A549 (cell line): Measurements from ENCODE around the gene KRT33A.
"Not testable (repeated sequence)": the region's sequence is repeated elsewhere in the genome, so short reads cannot be mapped to it uniquely, and the experiment has no call there.

Experiments used
- CBX8 ChIP-seq: fragments of 200-600 bp; sonication (generic); IDR thresholded peaks from 2 replicates; pipeline ENCODE4 v1.6.1; 2016
- CTCF ChIP-seq: fragments of >200 bp; sonication (Bioruptor Twin); formaldehyde crosslinking; IDR thresholded peaks from 3 replicates; pipeline ENCODE4 v1.5.1; 2016
- MAFK ChIP-seq: fragments of 450-650 bp; IDR thresholded peaks from 2 replicates; pipeline ENCODE4 v1.6.1; 2014; ENCODE audit not compliant: partially characterized antibody
- NFE2L2 ChIP-seq: fragments of 150-350 bp; conservative IDR thresholded peaks from 2 replicates; pipeline ENCODE4 v1.6.1; 2014; ENCODE audit warnings: low read length
- POLR2A ChIP-seq: IDR thresholded peaks from 2 replicates; pipeline ENCODE4 v1.6.1; 2012; ENCODE audit warnings: mild to moderate bottlenecking, low read length
- POLR2AphosphoS2 ChIP-seq: conservative IDR thresholded peaks from 2 replicates; pipeline ENCODE4 v1.6.1; 2012; ENCODE audit warnings: low read length, improper control_type of control experiment, inconsistent platforms
- RCOR1 ChIP-seq: fragments of 150-350 bp; IDR thresholded peaks from 2 replicates; pipeline ENCODE4 v1.6.1; 2014; ENCODE audit warnings: antibody characterized with exemption, low read length, low read depth
- REST ChIP-seq: fragments of 200-600 bp; sonication (generic); IDR thresholded peaks from 2 replicates; pipeline ENCODE4 v1.6.1; 2016; ENCODE audit warnings: antibody characterized with exemption, mild to moderate bottlenecking, moderate library complexity
- RFX5 ChIP-seq: fragments of 450-650 bp; IDR thresholded peaks from 2 replicates; pipeline ENCODE4 v1.7.1; 2014; ENCODE audit warnings: antibody characterized with exemption, mild to moderate bottlenecking, moderate library complexity
- USF2 ChIP-seq: fragments of 450-650 bp; IDR thresholded peaks from 2 replicates; pipeline ENCODE4 v1.6.1; 2014; ENCODE audit warnings: antibody characterized with exemption
- ZSCAN20 ChIP-seq: fragments of 250-450 bp; sonication (Bioruptor Pico); IDR thresholded peaks from 2 replicates; pipeline ENCODE4 v1.8.0; 2022; ENCODE audit warnings: mild to moderate bottlenecking, moderate library complexity

GRCh38 chr17:41381943-41382342 lies 31.3 kb upstream of the KRT33A start, which contains the start of gene KRT34:
- not testable (repeated sequence) for TF ChIP-seq POLR2AphosphoS2; CTCF; NFE2L2; USF2; ZSCAN20 (CRISPR knock-in tag); CBX8; MAFK; POLR2A; RCOR1; REST; RFX5
